ENCODE data around the gene TIMM23B.
"Not testable (repeated sequence)": the region's sequence is repeated elsewhere in the genome, so short reads cannot be mapped to it uniquely, and the experiment has no call there.

The TIMM23B gene, protein sequence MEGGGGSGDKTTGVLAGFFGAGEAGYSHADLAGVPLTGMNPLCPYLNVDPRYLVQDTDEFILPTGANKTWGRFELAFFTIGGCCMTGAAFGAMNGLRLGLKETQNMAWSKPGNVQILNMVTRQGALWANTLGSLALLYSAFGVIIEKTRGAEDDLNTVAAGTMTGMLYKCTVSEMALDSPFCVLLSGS

DNA sequence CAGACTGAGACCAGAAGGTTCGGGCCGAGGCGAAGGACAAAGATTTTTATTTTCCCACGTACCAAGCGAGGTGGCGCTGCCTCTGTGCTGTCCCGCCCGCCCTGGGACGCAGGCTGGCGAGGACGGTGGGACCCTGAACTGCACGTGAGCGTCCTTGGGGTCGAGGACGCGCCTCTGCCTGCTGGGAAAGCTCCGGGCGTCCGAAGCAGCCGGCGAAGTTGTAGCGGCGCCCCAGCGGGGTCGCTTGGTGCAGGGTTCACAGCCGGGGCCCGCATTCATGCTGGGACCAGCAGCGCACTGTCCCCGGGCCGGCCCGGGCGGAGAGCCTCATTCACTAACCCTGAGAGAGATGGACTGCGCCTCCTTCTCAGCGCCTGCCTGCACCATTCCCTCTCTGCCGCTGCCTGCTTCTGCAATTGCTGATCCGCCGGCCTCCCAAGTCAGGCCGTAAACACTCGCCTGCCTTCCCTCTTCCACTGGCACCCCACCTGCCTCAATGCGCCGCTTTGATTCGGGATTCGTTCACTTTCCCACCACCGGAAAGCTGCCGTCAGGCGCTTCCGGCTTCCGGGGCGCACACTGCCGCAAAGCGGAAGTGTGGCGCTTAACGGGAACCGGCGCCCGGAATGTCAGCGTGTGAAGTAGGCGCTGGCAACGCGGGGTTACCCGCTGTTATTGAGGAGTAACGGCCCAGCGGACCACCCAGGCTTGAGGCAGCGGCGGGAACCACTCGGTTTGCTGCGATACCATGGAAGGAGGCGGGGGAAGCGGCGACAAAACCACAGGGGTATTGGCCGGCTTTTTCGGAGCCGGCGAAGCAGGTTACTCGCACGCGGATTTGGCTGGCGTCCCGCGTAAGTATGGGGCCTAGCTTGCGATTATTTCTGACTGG is at the start of gene TIMM23B, which contains the start of gene PARG:
Gene TIMM23B (plus strand): TSS at position 607 of the 892 bp plus-strand sequence. CDS start 142 bp downstream, at position 749.
Gene PARG (minus strand): TSS at position 581 of the 892 bp plus-strand sequence. CDS start 302 bp downstream, at position 279.
- H3K9me3 ChIP-seq; H3K36me3 ChIP-seq; intact Hi-C loops (cut with DNase I; ENCODE audit: low total_unique reads); H3K27me3 ChIP-seq: not testable (repeated sequence)
- DNase-seq = peak; percentile 57 to 77
- TF ChIP-seq, protein P1, sequence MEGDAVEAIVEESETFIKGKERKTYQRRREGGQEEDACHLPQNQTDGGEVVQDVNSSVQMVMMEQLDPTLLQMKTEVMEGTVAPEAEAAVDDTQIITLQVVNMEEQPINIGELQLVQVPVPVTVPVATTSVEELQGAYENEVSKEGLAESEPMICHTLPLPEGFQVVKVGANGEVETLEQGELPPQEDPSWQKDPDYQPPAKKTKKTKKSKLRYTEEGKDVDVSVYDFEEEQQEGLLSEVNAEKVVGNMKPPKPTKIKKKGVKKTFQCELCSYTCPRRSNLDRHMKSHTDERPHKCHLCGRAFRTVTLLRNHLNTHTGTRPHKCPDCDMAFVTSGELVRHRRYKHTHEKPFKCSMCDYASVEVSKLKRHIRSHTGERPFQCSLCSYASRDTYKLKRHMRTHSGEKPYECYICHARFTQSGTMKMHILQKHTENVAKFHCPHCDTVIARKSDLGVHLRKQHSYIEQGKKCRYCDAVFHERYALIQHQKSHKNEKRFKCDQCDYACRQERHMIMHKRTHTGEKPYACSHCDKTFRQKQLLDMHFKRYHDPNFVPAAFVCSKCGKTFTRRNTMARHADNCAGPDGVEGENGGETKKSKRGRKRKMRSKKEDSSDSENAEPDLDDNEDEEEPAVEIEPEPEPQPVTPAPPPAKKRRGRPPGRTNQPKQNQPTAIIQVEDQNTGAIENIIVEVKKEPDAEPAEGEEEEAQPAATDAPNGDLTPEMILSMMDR (IDR thresholded peaks at IDR 0.05) = peak in 1 of 2 experiments; percentile 7
- Histone ChIP-seq H3K4me1 (peaks cover 0 to 26% (median 8%) of the 10 kb centered on the region in 4 donors), H3K4me3 (peak within 1 kb of the TSS; percentile 82 to 90), H3K27ac (peak within 1 kb of the TSS; percentile 72 to 76)

DNA sequence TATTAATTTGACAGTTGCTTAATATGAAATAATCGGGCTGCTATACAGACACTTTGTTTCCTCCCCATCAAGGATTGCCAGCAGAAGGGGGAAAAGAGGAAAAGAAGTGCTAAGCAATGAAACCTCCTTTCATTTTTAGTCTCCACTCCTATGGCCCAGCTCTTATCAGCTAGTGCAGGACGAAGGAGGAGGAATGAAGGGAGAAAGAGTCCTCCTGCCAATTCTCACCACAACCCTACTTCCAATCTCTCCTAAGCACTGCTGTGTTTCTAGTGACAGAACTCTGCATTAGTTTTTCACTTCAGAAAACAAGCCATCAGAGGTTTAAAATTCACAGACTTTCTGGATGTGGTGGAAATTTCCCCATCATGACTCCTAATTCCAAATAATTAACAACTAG is 41.9 kb upstream of the TIMM23B start:
- H3K27me3 ChIP-seq; H3K4me1 ChIP-seq; H3K27ac ChIP-seq; H3K9me3 ChIP-seq; H3K4me3 ChIP-seq; intact Hi-C loops (cut with DNase I; ENCODE audit: low total_unique reads); DNase-seq: not testable (repeated sequence)
- peaks cover 3 to 16% (median 12%) of the 10 kb centered on the region in 3 donors for H3K36me3 ChIP-seq

DNA sequence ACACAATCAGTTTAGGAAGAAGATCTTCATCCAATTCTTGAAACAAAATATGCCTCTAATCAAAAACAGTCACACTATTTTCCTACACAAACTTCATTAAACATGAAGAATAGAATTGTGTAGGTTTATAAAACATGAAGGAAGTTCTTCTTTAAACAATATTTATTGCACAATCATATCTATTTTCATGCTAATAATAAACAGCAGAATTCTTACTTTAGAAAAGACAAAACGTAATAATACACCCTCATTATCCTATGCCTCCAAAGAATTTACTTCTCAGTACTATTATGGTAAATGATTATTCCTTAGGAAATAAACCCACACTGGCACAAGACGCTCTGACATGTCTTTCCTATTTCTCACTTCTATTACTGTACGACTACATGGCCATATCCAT is 41.4 kb upstream of the TIMM23B start:
- H3K27me3 ChIP-seq, H3K4me1 ChIP-seq: not testable (repeated sequence)
- H3K36me3 ChIP-seq = peaks cover 2 to 14% (median 8%) of the 10 kb centered on the region in 3 donors

DNA sequence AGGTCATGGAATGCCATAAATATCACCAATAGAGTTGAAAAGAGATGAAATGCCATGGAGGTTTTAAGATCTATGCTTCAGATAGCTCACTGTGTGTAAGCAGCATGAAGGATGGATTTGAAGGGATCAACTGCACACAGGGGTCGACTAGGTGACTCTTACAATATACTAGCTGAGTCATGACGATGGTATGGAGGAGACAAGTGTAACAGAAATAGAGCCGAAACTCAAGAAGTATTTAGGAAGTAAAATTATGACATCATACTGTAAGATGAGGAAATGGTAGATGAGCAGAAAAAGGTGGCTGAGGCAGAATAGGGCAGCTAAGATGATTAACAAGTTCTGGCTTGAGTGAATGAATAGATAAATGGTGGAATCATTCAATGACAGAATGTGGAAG is 38.0 kb upstream of the TIMM23B start:
- H3K27me3 ChIP-seq; H3K27ac ChIP-seq; H3K4me1 ChIP-seq; H3K9me3 ChIP-seq; DNase-seq; intact Hi-C loops (cut with DNase I; ENCODE audit: low total_unique reads); H3K36me3 ChIP-seq; H3K4me3 ChIP-seq: not testable (repeated sequence)

More for the DNA sequence above, 41.4 kb upstream of the TIMM23B start:
- H3K27ac ChIP-seq; intact Hi-C loops (cut with DNase I; ENCODE audit: low total_unique reads); H3K9me3 ChIP-seq; DNase-seq; H3K4me3 ChIP-seq: not testable (repeated sequence)

DNA sequence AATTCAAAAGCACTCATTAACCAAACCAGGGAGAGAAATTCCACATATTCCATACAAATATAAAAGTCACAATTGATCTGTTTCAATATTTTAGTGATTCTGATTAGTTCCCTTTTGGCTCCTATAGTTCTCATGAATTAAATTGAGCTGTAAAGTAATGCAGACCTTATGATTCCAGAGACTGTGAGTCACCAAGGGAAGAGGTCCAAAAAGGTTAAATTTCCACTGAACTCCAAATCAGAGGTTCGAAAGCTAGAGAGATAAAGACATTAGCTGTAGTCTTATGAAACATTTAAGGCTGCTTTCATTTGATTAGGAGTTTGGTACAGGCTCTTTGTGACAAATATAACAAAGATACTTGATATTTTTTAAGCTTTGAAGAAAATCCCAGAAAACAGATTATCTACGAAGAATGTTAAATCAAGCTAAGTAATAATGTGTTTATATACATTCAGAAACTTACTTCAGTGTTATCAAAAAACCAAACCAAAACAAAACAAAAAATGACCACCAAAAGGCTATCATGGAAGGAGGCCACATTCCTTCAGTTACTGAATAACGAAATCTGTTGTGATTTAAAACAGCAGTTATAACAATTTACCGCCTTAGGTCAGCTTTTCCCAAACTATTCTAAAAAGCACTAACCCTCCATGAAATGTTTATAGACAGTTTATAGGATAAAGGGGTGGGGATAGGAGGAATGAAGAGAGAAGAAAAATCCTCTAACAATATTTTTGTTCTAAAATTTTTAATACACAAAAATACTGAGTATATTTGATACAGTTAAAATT is 33.4 kb upstream of the TIMM23B start:
- H3K36me3 ChIP-seq = peaks cover 0 to 15% (median 7%) of the 10 kb centered on the region in 3 donors
- intact Hi-C loops (cut with DNase I; ENCODE audit: low total_unique reads); H3K27me3 ChIP-seq: not testable (repeated sequence)

DNA sequence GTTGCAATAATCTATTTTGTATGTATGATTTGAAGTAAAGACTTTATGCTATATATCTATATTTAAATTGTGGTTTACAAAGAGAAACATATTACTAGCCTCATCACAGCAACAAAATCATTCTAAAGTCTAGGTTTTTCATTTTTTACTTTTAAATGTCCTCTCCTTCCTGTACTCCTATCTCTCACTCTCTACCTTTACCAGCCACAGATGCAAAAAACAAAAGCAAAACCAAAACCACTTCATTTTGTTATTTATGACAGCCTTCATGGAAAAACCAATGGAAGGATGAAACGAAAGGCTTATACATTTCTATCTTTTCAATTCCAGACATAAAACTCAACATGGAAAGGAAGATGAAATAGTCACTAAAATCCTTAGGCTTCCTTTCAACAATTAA is 31.6 kb upstream of the TIMM23B start:
- H3K9me3 ChIP-seq; H3K27ac ChIP-seq; H3K4me1 ChIP-seq; DNase-seq; H3K27me3 ChIP-seq; H3K4me3 ChIP-seq; intact Hi-C loops (cut with DNase I; ENCODE audit: low total_unique reads): not testable (repeated sequence)
- H3K36me3 ChIP-seq = peaks cover 0 to 15% (median 7%) of the 10 kb centered on the region in 3 donors

More for the DNA sequence above, 33.4 kb upstream of the TIMM23B start:
- H3K4me1 ChIP-seq, DNase-seq, H3K4me3 ChIP-seq, H3K9me3 ChIP-seq, H3K27ac ChIP-seq: not testable (repeated sequence)

DNA sequence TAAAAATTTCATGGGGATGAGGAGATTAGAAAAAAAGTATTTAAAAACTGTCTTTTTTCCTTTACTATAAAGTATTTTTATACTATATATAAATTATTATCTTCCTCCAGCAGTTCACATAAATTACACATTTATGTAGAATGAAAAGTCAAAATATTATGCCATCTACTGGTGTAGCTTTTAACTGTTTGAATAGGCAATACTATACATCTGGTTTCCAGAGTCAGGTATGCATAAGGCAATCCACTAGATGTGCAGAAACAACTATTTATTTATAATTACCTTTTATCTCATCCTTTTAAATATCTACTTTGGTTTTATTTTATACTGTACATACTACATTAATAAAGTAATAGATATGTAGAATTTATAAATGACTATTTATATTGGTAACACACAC is 25.4 kb upstream of the TIMM23B start:
- intact Hi-C loops (cut with DNase I; ENCODE audit: low total_unique reads); DNase-seq; H3K9me3 ChIP-seq; H3K27me3 ChIP-seq; H3K4me3 ChIP-seq; H3K27ac ChIP-seq; H3K4me1 ChIP-seq: not testable (repeated sequence)
- peaks cover 0 to 21% (median 5%) of the 10 kb centered on the region in 3 donors for H3K36me3 ChIP-seq

DNA sequence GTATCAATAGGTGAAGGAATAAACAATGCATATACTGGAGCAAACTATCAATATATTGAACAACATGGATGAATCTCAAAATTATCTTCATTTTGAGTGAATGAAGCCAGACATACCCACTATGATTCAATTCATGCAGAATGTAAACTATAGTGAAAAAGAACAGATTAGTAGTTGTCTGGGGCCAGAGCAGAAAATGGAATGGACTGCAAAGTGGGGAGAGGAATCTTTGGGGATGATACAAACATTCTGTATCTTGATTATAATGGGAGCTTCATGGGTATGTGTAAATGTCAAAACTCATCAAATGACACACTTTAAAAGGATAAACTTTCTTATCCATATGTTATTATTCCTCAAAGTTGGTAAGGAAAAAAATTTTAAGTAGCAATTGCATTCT is 23.9 kb upstream of the TIMM23B start:
- intact Hi-C loops (cut with DNase I; ENCODE audit: low total_unique reads); H3K9me3 ChIP-seq; H3K4me3 ChIP-seq; H3K4me1 ChIP-seq; H3K27me3 ChIP-seq; DNase-seq; H3K27ac ChIP-seq: not testable (repeated sequence)
- peaks cover 5 to 13% (median 12%) of the 10 kb centered on the region in 3 donors for H3K36me3 ChIP-seq

DNA sequence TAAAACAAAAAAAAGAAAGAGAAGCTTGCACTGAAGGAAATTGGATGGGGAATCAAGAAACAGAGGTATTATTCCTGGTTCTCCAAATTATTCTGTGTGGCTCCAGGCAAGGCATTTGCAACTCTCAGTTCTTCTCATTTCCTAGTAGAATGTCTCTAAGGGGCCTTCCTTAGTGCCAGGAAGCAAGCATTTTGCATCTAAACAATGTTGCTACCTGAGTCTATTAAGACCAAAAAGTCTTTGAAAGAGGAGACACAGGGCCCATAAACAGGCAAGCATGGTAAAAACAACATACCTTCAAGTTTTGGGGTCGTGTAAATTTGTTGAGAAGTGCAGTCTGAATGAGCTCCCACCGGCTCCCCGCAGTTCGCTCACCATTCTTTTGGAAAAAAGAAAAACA is 19.8 kb upstream of the TIMM23B start:
- H3K27me3 ChIP-seq; DNase-seq; H3K4me3 ChIP-seq; intact Hi-C loops (cut with DNase I; ENCODE audit: low total_unique reads); H3K4me1 ChIP-seq; H3K9me3 ChIP-seq; H3K27ac ChIP-seq: not testable (repeated sequence)
- peaks cover 5 to 13% (median 6%) of the 10 kb centered on the region in 3 donors for H3K36me3 ChIP-seq

DNA sequence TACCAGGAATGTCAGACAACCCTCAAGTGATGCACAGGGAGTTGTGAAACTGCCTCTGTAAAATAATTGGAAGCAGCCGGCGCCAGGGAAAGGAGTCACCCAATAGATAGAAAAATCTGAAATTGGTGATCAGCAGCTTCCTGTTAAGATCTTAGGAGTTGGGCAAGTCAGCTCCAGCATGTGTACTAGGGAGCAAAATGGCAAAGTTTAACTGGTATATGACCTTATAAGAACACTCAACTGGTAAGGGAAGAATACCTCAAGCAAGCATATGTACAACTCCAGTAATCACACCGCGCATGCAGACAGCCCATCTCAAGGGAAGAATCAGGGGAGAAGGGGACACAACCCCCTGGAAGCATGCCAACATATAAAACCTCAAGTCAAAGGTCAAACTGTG is 18.3 kb upstream of the TIMM23B start:
- H3K36me3 ChIP-seq; H3K9me3 ChIP-seq; H3K27ac ChIP-seq; H3K4me1 ChIP-seq; H3K27me3 ChIP-seq; DNase-seq; intact Hi-C loops (cut with DNase I; ENCODE audit: low total_unique reads); H3K4me3 ChIP-seq: not testable (repeated sequence)

DNA sequence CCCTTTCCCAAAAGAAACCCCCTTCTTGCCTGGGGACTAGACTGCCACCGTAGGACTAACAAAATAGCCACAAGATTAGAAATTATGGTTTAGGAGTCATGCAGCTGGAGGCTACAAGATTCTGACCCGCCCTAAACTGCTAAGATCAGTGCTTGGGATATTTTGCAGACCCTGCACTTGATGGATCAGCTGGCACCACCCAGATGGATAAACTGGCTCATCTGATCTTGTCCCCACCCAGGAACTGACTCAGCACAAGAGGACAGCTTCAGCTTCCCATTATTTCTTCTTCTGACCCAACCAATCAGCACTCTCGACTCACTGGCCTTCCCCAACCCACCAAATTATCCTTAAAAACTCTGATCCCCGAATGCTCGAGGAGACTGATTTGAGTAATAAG is 10.6 kb upstream of the TIMM23B start:
- H3K36me3 ChIP-seq; H3K27ac ChIP-seq; H3K27me3 ChIP-seq; H3K4me1 ChIP-seq; H3K9me3 ChIP-seq; intact Hi-C loops (cut with DNase I; ENCODE audit: low total_unique reads); H3K4me3 ChIP-seq; DNase-seq: not testable (repeated sequence)

DNA sequence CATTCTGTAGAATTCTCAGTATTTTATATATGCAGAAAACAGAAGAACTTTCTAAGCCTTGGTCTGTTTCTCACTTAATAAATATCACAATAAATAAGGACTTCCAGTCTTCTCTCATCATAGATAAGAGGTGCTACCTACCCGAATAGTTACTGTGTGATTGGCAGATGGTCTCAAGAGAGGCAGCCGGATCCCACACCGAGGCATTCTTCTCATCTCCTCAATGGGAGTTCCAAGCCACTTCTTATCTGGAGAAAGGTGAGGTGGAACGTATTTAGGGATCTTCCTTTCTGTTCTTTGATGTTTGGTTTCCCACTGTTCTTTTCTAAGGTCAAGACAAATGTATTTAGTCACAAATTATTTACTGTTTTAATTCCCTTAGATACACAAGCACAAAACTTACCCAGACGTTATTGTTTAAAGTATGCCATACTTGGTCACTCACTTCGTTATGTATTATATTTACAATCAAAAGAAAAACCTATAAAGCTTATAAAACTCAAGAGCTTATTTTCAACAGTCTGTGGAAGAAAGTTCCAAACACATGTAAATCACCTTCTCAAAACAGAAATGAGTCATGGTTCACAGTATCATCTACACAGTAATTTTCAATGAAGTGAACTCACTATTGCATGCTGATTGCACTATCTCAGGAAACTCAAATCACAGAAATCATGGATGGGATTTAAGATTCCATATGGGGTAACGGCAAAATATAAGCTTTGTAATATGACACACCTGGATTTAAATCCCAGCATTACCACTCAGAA is 9.7 kb upstream of the TIMM23B start:
- H3K36me3 ChIP-seq; H3K27ac ChIP-seq; H3K27me3 ChIP-seq; H3K4me3 ChIP-seq; H3K4me1 ChIP-seq; H3K9me3 ChIP-seq; intact Hi-C loops (cut with DNase I; ENCODE audit: low total_unique reads); DNase-seq: not testable (repeated sequence)
